ENCODE data around the gene COL6A5. TPM values are rescaled to one million over a fixed set of nuclear protein-coding genes. Genes with fewer than 3 reads are reported as not detected.

Gene COL6A5
- polyA plus RNA-seq, 2 of the 4 experiments (the other 2 are of a cell fraction) = not detected

DNA sequence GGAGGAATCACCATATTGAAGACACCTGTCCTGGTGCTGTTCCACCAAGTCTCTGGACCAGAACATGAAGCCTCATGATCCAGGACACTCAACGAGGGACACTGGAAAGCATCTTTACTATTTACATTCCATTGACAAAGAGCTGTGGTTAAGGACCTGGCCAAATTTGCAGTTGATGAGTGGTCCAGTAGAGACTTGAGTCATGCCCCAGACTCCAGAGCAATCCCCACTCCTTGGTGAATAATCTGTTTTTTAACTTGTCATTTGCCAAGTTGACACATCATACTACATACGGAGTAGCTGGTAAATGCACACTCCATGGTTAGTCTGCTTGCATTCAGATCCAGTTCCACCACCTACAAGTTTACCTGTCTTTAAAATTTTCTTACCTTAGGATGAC is 170.3 kb downstream of the COL6A5 start:
- FAIRE-seq (no peak), DNase-seq (ENCODE audit: low read depth in 1 of 2, low spot score in 1 of 2) (no peak), ATAC-seq (no peak)
- no peak overlapping the region for H3K4me2 ChIP-seq
- ChIA-PET CTCF (interaction anchor here (0.9 kb wide), 1 partner anchor 11 kb away, joined by 3 read pairs; no protein-coding TSS in a partner anchor), POLR2A (no interaction called here)
- H3K4me3 ChIP-seq = no peak overlapping the region
- H3K4me1 ChIP-seq = no peaks in the 10 kb centered on the region
- H3K27ac ChIP-seq = no peak overlapping the region
- WGBS (ENCODE audit: missing lambda C conversion rate) = 7% methylated on average over 2 of the region's 2 CpGs
- TF ChIP-seq FOSB (CRISPR knock-in tag; IDR thresholded peaks at IDR 0.05) = no peak
- TF ChIP-seq POLR2AphosphoS2 (conservative IDR thresholded peaks at IDR 0.05; ENCODE audit: low read length) = no peak
- TF ChIP-seq CBX2 (IDR thresholded peaks at IDR 0.05; ENCODE audit: borderline replicate concordance, low read depth) = no peak
- TF ChIP-seq, protein P1, sequence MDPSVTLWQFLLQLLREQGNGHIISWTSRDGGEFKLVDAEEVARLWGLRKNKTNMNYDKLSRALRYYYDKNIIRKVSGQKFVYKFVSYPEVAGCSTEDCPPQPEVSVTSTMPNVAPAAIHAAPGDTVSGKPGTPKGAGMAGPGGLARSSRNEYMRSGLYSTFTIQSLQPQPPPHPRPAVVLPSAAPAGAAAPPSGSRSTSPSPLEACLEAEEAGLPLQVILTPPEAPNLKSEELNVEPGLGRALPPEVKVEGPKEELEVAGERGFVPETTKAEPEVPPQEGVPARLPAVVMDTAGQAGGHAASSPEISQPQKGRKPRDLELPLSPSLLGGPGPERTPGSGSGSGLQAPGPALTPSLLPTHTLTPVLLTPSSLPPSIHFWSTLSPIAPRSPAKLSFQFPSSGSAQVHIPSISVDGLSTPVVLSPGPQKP (IDR thresholded peaks at IDR 0.05; ENCODE audit: low read depth, low read length) = no peak
- TF ChIP-seq KDM1A (IDR thresholded peaks at IDR 0.05; ENCODE audit: low read depth) = no peak
- no peak for TF ChIP-seq HOXB13 (CRISPR knock-in tag; IDR thresholded peaks at IDR 0.05; ENCODE audit: low read depth)
- no peaks in the 10 kb centered on the region for H3K9me3 ChIP-seq

DNA sequence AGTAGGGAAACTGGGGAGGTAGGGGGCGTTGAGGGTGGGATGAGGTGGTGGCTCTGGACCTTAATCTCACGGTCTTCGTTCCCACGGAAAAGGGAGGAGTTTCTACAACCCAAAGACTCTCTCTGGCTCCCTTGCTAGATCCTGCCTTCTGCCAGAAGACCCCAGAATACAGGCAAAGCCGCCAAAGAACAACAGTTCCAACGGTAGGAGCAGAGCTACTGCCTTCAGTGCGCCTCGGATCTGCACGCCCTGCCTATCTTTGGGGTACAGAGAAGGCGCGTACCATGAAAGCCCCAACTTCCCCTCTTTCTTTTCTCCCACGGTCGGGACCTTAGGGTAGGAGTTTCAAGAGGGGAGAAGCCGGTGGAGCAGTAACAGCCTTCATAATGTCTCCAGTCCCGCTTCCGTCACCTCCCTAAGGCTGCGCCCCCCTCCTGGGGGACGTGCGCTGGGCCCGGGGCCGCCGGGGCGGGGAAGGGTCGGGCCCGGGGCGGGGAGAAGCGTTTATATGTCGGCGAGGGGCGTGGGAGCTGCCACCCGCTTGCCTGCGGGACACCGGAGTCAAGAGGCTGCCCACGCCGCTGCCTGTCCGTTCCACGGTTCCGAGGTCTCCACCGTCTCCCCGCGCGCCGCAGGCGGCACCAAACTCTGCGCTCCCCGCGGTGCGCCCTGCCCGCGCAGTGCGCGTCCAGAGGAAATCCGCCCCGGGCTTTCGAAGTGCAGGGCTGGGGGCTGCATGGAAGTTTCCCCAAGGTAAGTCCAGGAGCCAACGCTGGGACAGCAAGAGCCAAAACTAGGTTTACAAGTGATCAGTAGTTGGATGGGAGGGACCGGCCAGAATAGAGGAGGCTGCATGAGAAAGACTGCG is 171.4 kb downstream of the COL6A5 start, which contains the start of gene COL6A6:
TSS of gene COL6A6 (plus strand) at position 533 of the 868 bp plus-strand sequence. CDS start 43,188 bp downstream, outside the sequence.
- TF ChIP-seq CBX8 (IDR thresholded peaks at IDR 0.05) = no peak
- no peak for TF ChIP-seq TFCP2L1 (CRISPR knock-in tag; IDR thresholded peaks at IDR 0.05)
- TF ChIP-seq KDM5A (IDR thresholded peaks at IDR 0.05) = no peak
- no peak for TF ChIP-seq USF2 (IDR thresholded peaks at IDR 0.05)
- no peak for TF ChIP-seq POLR2AphosphoS2 (conservative IDR thresholded peaks at IDR 0.05; ENCODE audit: low read length)
- DNase-seq (ENCODE audit: low read depth in 1 of 2, low spot score in 1 of 2) (no peak), FAIRE-seq (no peak), ATAC-seq (no peak; a peak in 1 of 6 replicates)
- CTCF ChIA-PET = no interaction called here
- Histone ChIP-seq H3K4me2 (no peak within 1 kb of the TSS), H3K4me1 (no peaks in the 10 kb centered on the region), H3K9me3 (no peaks in the 10 kb centered on the region), H3K27ac (no peak within 1 kb of the TSS), H3K4me3 (no peak within 1 kb of the TSS)
- WGBS (ENCODE audit: missing lambda C conversion rate) = 4% methylated on average over 18 of the region's 58 CpGs
- POLR2A ChIA-PET = no interaction called here

GRCh38 chr3:130517602-130518001 is 172.1 kb downstream of the COL6A5 start:
- TF ChIP-seq TP53 (CRISPR knock-in tag; IDR thresholded peaks at IDR 0.05) = no peak
- TF ChIP-seq NFE2L2 (conservative IDR thresholded peaks at IDR 0.05; ENCODE audit: low read length) = no peak
- TF ChIP-seq, protein P2, sequence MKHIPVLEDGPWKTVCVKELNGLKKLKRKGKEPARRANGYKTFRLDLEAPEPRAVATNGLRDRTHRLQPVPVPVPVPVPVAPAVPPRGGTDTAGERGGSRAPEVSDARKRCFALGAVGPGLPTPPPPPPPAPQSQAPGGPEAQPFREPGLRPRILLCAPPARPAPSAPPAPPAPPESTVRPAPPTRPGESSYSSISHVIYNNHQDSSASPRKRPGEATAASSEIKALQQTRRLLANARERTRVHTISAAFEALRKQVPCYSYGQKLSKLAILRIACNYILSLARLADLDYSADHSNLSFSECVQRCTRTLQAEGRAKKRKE (CRISPR knock-in tag; IDR thresholded peaks at IDR 0.05; ENCODE audit: low read depth) = no peak
- no peak for TF ChIP-seq MAZ (IDR thresholded peaks at IDR 0.05; ENCODE audit: borderline replicate concordance, low read depth, low read length)
- TF ChIP-seq, protein P3, sequence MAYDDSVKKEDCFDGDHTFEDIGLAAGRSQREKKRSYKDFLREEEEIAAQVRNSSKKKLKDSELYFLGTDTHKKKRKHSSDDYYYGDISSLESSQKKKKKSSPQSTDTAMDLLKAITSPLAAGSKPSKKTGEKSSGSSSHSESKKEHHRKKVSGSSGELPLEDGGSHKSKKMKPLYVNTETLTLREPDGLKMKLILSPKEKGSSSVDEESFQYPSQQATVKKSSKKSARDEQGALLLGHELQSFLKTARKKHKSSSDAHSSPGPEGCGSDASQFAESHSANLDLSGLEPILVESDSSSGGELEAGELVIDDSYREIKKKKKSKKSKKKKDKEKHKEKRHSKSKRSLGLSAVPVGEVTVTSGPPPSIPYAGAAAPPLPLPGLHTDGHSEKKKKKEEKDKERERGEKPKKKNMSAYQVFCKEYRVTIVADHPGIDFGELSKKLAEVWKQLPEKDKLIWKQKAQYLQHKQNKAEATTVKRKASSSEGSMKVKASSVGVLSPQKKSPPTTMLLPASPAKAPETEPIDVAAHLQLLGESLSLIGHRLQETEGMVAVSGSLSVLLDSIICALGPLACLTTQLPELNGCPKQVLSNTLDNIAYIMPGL (CRISPR knock-in tag; IDR thresholded peaks at IDR 0.05; ENCODE audit: borderline replicate concordance) = no peak
- no peak for TF ChIP-seq JUN (IDR thresholded peaks at IDR 0.05)
- no peak for TF ChIP-seq SMC3 (IDR thresholded peaks at IDR 0.05)
- TF ChIP-seq TFCP2L1 (CRISPR knock-in tag; IDR thresholded peaks at IDR 0.05) = no peak
- TF ChIP-seq HOXB13 (CRISPR knock-in tag; IDR thresholded peaks at IDR 0.05; ENCODE audit: low read depth) = no peak
- TF ChIP-seq EHMT2 (IDR thresholded peaks at IDR 0.05; ENCODE audit: low read depth) = no peak
- POLR2A ChIA-PET = no interaction called here

More at GRCh38 chr3:130517602-130518001, 172.1 kb downstream of the COL6A5 start:
- Histone ChIP-seq H3K4me1 (no peaks in the 10 kb centered on the region), H3K9me3 (no peaks in the 10 kb centered on the region), H3K4me3 (no peak overlapping the region), H3K4me2 (no peak overlapping the region), H3K27ac (no peak overlapping the region)
- DNase-seq (ENCODE audit: low read depth in 1 of 2, low spot score in 1 of 2) (peak in 1 of 2 experiments; percentile 2), FAIRE-seq (no peak), ATAC-seq (no peak)
- WGBS (ENCODE audit: missing lambda C conversion rate) = 7% methylated on average over 11 of the region's 11 CpGs
- CTCF ChIA-PET = no interaction called here

Data from A549 (cell line).